Fibroblast of peridontal ligament (primary cell): ENCODE results near the gene VASH1.

Experiments
- DNase-seq: peaks from one replicate; pipeline ENCODE4 v3.0.0-alpha.2; 2010; ENCODE audit errors: extremely low read depth

VASH1 gene

GRCh38 chr14:76784881-76785280 lies 23.6 kb downstream of the VASH1 start:
- peak; percentile 70 for DNase-seq

GRCh38 chr14:76786601-76787000 lies 25.3 kb downstream of the VASH1 start:
- DNase-seq = no peak

DNA sequence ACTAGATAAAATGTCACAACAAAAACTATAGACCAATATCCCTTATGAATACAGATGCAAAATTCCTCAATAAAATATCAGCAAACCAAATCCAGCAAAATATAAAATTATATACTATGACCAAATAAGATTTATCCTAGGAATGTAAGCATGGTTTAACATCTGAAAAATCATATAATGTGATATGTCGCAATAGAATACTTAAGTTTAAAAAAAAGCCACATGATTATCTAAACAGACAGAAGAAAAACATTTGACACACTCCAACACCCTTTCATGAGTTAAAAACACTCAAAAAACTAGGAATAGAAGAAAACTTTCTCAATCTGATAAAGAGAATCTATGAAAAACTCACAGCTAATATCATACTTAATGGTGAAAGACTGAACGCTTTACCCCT lies 31.2 kb downstream of the VASH1 start:
- no peak for DNase-seq

GRCh38 chr14:76793324-76793723 lies 32.1 kb downstream of the VASH1 start:
- DNase-seq = no peak

GRCh38 chr14:76793956-76794355 lies 32.7 kb downstream of the VASH1 start:
- DNase-seq = no peak

DNA sequence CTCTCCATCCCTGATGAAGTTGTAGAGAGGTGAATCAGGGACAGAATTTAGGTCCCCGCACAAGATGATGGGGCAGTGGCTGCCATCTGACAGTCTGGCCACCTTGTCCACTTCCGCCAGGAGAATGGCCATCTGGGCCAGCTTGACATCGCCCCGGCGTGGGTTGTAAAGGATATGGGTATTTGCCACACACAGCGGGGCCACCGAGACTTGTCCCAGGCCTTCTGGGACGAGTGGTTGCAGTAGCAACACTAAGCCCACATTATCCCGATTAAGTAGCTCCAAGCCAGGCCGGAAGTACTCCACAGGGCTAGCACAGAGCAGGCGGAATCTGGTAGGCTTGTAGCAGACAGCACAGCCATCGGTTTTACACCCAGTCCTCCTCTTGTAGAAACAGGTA lies 45.2 kb downstream of the VASH1 start:
- DNase-seq = no peak

DNA sequence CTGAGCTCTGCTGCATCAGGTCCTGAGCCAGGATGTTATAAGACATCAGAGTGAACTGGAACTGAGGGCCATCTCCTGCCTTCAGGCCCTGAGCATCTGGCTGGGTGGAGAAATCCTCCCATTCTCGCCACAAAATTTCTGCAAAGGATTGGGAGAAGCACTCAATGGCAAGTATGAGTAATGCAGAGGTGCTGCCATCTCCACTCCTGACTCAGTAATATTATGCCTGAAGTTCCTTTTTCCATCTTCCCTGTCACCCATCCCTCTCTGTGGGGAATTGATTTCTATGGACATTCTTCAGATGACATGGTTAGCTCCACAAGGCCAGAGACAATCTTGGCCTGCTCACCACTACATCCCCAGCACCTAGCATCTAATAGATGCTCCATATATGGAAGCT lies 46.7 kb downstream of the VASH1 start:
- no peak for DNase-seq

DNA sequence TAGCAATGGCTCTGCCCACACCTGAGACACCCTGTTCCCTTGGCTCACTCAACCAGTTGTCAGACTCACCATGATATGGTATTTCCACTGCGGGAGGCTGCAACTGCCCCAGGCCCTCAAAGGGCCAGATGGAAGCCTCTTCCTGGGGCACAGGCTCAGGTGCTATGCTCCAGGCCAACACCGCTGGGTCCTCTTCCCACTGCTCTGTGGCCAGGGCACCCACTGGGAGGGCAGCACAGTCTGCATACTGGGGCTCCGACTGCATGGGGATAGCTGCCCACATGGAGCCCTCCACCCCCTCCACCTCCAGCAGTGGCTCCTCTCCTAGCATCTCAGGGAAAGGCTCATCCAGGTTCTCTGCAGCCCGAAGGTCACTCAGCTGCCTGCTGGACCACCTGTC lies 47.7 kb downstream of the VASH1 start:
- DNase-seq = no peak

DNA sequence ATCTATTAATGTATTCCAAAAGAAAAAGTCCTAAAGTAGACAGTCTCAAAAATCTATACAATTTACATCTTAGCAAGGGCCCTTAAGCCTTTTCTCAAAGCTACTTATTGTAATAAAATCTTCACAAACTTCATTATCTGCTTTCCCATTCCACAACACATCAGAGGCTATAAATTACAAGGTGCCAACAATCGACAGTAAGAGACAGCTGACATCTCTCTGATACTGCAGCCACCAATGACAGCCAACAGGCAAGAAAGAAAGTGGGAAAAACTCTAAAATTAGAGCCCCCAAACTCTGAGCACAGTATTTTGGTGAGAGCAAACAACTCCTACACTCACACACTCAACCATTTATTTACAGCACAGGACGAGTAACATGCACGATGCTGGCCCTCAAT lies 49.3 kb downstream of the VASH1 start:
- DNase-seq = no peak

GRCh38 chr14:76810953-76811400 lies 49.7 kb downstream of the VASH1 start:
- DNase-seq = peak; percentile 57

GRCh38 chr14:76811561-76811960 lies 50.3 kb downstream of the VASH1 start:
- peak; percentile 52 for DNase-seq

DNA sequence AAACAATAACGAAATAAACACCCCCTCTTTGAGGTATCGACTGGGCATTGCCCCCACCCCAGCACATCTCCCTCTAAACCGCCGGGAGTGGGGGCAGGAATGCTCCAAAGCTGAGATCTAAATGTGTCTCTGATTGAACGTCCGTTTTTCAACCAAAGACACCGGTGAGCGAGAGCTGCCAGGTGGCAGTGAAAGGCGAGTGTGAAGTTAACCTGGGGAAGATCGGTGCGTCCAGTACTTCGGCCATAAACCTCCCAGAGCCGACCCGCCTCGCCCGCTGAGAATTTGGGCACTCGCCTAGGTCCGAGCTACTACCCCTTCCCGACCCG lies 50.8 kb downstream of the VASH1 start:
- DNase-seq = no peak

DNA sequence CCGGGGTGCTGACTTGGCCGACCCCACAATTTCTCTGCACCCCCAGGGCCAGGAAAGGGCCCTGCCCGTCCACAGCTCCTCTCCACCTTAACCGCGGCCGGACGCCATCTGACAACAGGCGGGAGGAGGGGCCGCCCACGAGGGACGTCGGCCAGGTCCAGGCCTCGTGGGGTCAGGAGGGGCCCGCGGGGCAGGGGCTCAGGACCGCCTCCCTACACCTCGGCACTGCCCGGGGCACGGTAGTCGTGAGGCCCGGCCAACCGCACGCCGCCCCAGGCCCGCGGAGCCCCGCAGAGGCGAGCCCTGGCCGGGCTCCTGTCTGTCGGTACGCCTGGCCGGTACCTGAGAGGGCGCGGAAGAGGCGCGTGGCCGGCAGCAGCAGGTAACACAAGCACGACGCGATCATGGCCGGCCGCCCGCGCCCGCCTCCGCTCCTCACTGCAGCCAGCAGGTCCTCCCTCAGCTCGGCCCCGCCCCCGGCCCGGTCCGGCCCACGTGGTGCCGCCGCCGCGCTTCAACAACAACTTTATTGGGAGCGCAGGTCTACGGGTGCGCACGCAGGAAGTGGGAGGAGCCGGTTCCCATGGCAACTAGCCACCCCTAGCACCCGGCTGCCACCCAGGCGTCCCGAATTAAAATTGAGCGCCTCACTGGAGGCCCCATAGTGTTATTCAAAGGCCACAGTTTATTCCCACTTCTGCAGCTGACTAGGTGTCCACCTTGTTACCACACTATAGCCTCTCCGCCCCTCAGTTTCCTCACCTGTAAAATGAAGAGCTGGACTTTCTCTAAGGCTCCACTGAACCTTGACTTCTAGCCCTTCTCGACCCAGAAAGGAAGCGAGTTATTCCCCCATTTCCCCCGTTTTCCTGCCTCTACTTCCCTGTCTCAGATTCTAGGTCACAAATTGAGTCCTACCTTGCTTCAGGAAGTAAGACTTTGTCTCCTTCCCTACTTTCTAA lies 51.4 kb downstream of the VASH1 start, which contains the start of gene ANGEL1:
TSS of gene ANGEL1 (minus strand) at position 461 of the 962 bp plus-strand sequence. CDS start at position 406, 55 bp downstream.
- peak; percentile 88 for DNase-seq

- no peak for DNase-seq
Measured at GRCh38 chr14:76814726-76815645, 53.7 kb downstream of the VASH1 start.

GRCh38 chr14:76820700-76821099 lies 59.4 kb downstream of the VASH1 start:
- no peak for DNase-seq

GRCh38 chr14:76826122-76826521 lies 64.9 kb downstream of the VASH1 start, which contains the start of gene LRRC74A:
TSS of gene LRRC74A (plus strand) at chr14:76826408. CDS start at chr14:76826698, 290 bp downstream.
- DNase-seq = no peak

DNA sequence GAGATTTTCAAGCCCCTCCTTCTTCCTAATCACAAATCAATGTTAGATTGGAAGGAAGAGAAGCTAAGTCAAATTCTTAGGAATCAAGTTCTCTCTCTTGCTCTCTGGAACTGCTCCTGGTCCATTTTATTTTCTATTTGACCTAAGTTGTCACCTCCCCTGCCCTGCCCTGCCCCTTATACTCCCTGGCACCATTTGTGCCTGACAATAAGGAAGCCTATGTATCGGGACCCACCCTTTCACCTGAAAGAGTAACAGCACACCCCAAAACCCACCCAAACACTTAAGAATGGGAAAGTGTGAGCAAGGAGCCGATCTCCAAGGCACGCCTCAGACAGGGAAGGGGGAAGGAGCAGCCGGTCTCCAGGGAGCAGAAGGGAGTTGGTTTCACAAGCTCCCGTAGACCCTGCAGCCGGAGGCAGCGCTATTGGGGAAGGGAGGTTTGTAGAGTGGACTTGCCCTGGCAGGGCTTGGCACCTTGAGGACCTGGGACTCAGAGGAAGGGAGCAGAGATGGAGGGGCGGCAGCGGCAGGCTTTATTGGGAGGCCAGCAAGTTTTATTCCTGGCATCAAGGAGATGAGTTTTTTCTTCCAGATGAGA lies 66.5 kb downstream of the VASH1 start:
- no peak for DNase-seq

DNA sequence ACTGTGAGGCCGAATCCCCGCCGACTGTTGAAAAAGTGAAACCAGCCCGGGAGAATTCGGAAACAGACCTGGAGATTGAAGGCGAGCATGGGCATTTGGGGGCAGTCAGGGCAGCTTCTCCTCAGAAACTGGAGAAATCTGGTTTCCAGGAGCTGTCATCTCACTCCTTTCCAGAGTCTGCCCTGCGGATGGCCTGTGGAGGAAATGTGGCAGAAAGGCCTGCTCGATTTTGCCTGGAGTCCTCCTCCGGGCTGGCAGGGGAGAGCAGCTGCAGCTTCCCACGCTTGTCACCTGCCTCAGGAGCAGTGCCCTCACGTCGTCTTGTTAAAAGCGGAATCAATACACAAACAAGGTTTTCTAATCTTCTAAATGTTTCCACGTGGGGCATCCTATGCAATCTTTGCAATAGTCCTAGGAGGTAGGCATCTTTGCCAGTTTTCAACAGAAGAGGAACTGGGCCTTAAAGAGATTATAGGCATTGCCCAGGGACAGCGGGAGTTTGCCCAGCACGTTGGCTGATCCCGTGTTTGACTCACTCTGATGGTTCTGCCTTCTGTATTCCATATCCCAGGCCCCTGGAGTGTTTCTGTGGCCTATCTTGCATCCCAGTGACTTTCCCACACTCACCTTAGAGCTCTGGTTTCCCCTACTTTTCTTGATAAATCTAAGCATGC lies 67.2 kb downstream of the VASH1 start:
- no peak for DNase-seq

- DNase-seq = no peak
Measured at GRCh38 chr14:76829013-76829365, 67.7 kb downstream of the VASH1 start.

DNA sequence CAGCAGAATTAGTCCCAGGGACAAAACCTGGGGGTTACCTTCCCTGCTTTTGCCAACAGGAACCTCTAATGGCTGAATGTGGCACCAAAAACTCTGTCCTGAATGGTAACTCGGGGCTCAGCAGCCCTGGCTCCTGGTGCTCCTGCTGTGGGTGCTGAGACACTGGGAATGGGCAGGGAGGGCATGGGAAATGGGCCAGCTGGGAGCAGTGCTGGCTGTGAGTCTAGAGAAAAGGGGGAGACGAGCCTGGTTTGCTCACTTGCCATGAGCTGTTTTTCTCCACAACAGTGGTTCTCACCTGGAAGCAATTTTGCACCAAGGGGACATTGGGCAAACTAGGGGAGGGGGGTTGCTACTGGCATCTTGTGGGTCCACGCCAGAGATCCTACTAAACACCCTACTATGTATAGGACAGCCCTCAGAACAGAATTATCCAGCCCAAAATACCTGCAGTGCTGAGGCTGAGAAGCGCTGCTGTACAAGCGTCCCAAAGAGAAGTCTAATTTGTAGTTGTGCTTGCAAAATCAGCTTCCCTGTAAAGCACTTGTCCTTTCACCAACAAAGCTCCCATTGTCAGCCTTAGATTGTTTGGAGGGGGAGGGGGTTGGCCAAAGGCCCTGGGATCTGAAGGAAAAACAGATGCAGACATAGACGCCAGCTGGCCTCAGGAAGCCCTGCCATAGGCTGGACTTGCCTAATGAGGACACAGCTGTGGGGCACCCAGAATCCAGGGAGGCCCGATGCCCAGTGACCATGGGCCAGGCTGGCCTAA lies 68.6 kb downstream of the VASH1 start:
- DNase-seq = no peak

DNA sequence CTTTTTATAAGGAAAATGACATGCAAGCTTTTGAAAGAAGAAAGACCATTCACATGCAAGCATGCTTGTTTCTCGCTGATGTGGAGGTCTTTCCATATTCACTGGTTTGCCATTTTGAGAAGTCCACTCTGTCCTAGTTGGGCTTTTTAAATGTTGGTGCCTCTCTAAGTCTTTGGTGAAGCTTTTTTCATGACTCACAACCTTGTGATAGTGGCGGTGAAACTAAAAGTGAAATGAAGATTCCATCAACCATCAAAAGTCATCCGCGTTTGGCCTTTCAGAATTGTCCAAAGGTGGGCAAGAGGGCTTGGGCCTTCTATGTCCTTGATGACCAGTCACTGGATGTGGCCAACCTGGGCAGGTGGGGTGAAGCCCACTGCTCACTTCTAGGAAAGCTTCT lies 69.3 kb downstream of the VASH1 start:
- no peak for DNase-seq
